Activated CD4-positive, alpha-beta T cell treated with anti-CD3 and anti-CD28 coated beads, Interleukin-2, amount 10 ng/mL, durations not matched to agents 24 days and 14 days (primary cell): Measurements from ENCODE around the gene DUS1L. TPM values are rescaled to one million over a fixed set of nuclear protein-coding genes. Genes with fewer than 3 reads are reported as not detected.

Experiments used
- DNase-seq: peaks from one replicate; pipeline ENCODE4 v3.0.0; 2022
- H3K27ac Mint-ChIP-seq: one replicate; pipeline ENCODE4 v1.8.0; 2022; ENCODE audit warnings: mild to moderate bottlenecking, mixed read lengths
- H3K27me3 Mint-ChIP-seq: one replicate; pipeline ENCODE4 v1.8.0; 2022; ENCODE audit warnings: mixed read lengths
- H3K36me3 Mint-ChIP-seq: one replicate; pipeline ENCODE4 v1.8.0; 2022; ENCODE audit warnings: low read depth, mild to moderate bottlenecking, mixed read lengths
- H3K4me1 Mint-ChIP-seq: one replicate; pipeline ENCODE4 v1.8.0; 2021; ENCODE audit warnings: mixed read lengths
- H3K4me3 Mint-ChIP-seq: one replicate; pipeline ENCODE4 v1.8.0; 2022; ENCODE audit warnings: mild to moderate bottlenecking, moderate library complexity, mixed read lengths
- H3K9me3 Mint-ChIP-seq: one replicate; pipeline ENCODE4 v1.8.0; 2021; ENCODE audit warnings: mixed read lengths
- intact Hi-C: fragments of 100-400 bp; cut with micrococcal nuclease; formaldehyde crosslinking; loops from one replicate; pipeline ENCODE4 v1.15.1; 2023
- total RNA-seq: library from RNA; stranded (reverse); gene quantifications from 2 replicates; pipeline ENCODE4 v1.2.3, GENCODE V29; 2022

The DUS1L gene
- total RNA-seq, 1 donor from 2014 or later, result 230 TPM

- Mint-ChIP-seq H3K4me1 (peaks cover 19% of the 10 kb centered on the region), H3K4me3 (peak overlapping the region; percentile 83), H3K36me3 (peaks cover 8% of the 10 kb centered on the region), H3K27me3 (peaks cover 2% of the 10 kb centered on the region), H3K27ac (peak overlapping the region; percentile 15), H3K9me3 (no peaks in the 10 kb centered on the region)
- intact Hi-C loops, result loop anchor here (2.0 kb wide), 2 partner anchors 15 to 59 kb away; partner anchors contain the start of genes ASPSCR1, GPS1 and RFNG
- no peak for DNase-seq
These were observed 29.5 kb downstream of the DUS1L start for GRCh38 chr17:82035956-82036633.

- Mint-ChIP-seq H3K4me3 (peak overlapping the region; percentile 83), H3K9me3 (no peaks in the 10 kb centered on the region), H3K27me3 (peaks cover 2% of the 10 kb centered on the region), H3K27ac (peak overlapping the region; percentile 65), H3K4me1 (peaks cover 19% of the 10 kb centered on the region), H3K36me3 (peaks cover 8% of the 10 kb centered on the region)
- intact Hi-C loops, result no loop called here
- no peak for DNase-seq
These were observed 30.1 kb downstream of the DUS1L start for GRCh38 chr17:82035488-82035887.

- Mint-ChIP-seq H3K36me3 (peaks cover 12% of the 10 kb centered on the region), H3K4me3 (peak overlapping the region; percentile 83), H3K4me1 (peaks cover 21% of the 10 kb centered on the region), H3K27me3 (no peaks in the 10 kb centered on the region), H3K27ac (no peak overlapping the region), H3K9me3 (no peaks in the 10 kb centered on the region)
- DNase-seq, result no peak
- intact Hi-C loops, result no loop called here
These were observed 31.1 kb downstream of the DUS1L start for GRCh38 chr17:82034371-82035011.

- DNase-seq, result no peak
- H3K4me1 Mint-ChIP-seq, result peaks cover 15% of the 10 kb centered on the region
- intact Hi-C loops, result no loop called here
- H3K36me3 Mint-ChIP-seq, result peaks cover 12% of the 10 kb centered on the region
- no peak overlapping the region for H3K27ac Mint-ChIP-seq
- H3K27me3 Mint-ChIP-seq, result no peaks in the 10 kb centered on the region
- peak overlapping the region; percentile 76 for H3K4me3 Mint-ChIP-seq
- no peaks in the 10 kb centered on the region for H3K9me3 Mint-ChIP-seq
These were observed 32.1 kb downstream of the DUS1L start for GRCh38 chr17:82033359-82034085.

- Mint-ChIP-seq H3K27me3 (no peaks in the 10 kb centered on the region), H3K4me3 (peak overlapping the region; percentile 57), H3K36me3 (peaks cover 15% of the 10 kb centered on the region), H3K4me1 (peaks cover 12% of the 10 kb centered on the region), H3K27ac (no peak overlapping the region), H3K9me3 (no peaks in the 10 kb centered on the region)
- intact Hi-C loops, result no loop called here
- DNase-seq, result peak; percentile 88
These were observed 33.5 kb downstream of the DUS1L start for GRCh38 chr17:82031885-82032627.

- DNase-seq, result peak; percentile 69
- no peaks in the 10 kb centered on the region for H3K27me3 Mint-ChIP-seq
- H3K4me1 Mint-ChIP-seq, result peaks cover 13% of the 10 kb centered on the region
- peaks cover 17% of the 10 kb centered on the region for H3K36me3 Mint-ChIP-seq
- H3K27ac Mint-ChIP-seq, result peak within 1 kb of the TSS; percentile 80
- peak within 1 kb of the TSS; percentile 87 for H3K4me3 Mint-ChIP-seq
- intact Hi-C loops, result no loop called here
- H3K9me3 Mint-ChIP-seq, result no peaks in the 10 kb centered on the region
These were observed 34.2 kb downstream of the DUS1L start, which contains the start of gene RAC3 for GRCh38 chr17:82031303-82031884. Gene RAC3 (plus strand): TSS chr17:82031678. CDS start chr17:82031762, 84 bp downstream.

- Mint-ChIP-seq H3K36me3 (peaks cover 18% of the 10 kb centered on the region), H3K4me1 (peaks cover 13% of the 10 kb centered on the region), H3K27me3 (no peaks in the 10 kb centered on the region), H3K4me3 (peak overlapping the region; percentile 87), H3K27ac (peak overlapping the region; percentile 80), H3K9me3 (no peaks in the 10 kb centered on the region)
- DNase-seq, result peak; percentile 97
- intact Hi-C loops, result loop anchor here (1.0 kb wide), 1 partner anchor 124 kb away; no protein-coding TSS in a partner anchor
These were observed 34.9 kb downstream of the DUS1L start for GRCh38 chr17:82030470-82031302.

GRCh38 chr17:82029990-82030469 is 35.6 kb downstream of the DUS1L start:
- Mint-ChIP-seq H3K27me3 (no peaks in the 10 kb centered on the region), H3K27ac (no peak overlapping the region), H3K4me3 (peak overlapping the region; percentile 87), H3K4me1 (peaks cover 8% of the 10 kb centered on the region), H3K36me3 (peaks cover 14% of the 10 kb centered on the region), H3K9me3 (no peaks in the 10 kb centered on the region)
- intact Hi-C loops, result loop anchor here (1.0 kb wide), 1 partner anchor 124 kb away; no protein-coding TSS in a partner anchor
- no peak for DNase-seq

GRCh38 chr17:82029391-82029790 is 36.2 kb downstream of the DUS1L start:
- intact Hi-C loops, result no loop called here
- H3K9me3 Mint-ChIP-seq, result no peaks in the 10 kb centered on the region
- DNase-seq, result peak; percentile 62
- peak overlapping the region; percentile 72 for H3K4me3 Mint-ChIP-seq
- no peaks in the 10 kb centered on the region for H3K27me3 Mint-ChIP-seq
- peaks cover 8% of the 10 kb centered on the region for H3K4me1 Mint-ChIP-seq
- H3K27ac Mint-ChIP-seq, result peak overlapping the region; percentile 41
- peaks cover 12% of the 10 kb centered on the region for H3K36me3 Mint-ChIP-seq

GRCh38 chr17:82028966-82029365 is 36.6 kb downstream of the DUS1L start:
- Mint-ChIP-seq H3K36me3 (peaks cover 12% of the 10 kb centered on the region), H3K4me3 (no peak overlapping the region), H3K4me1 (peaks cover 11% of the 10 kb centered on the region), H3K9me3 (no peaks in the 10 kb centered on the region), H3K27me3 (no peaks in the 10 kb centered on the region), H3K27ac (no peak overlapping the region)
- intact Hi-C loops, result no loop called here
- DNase-seq, result no peak

GRCh38 chr17:82028246-82028645 is 37.4 kb downstream of the DUS1L start:
- peaks cover 14% of the 10 kb centered on the region for H3K4me1 Mint-ChIP-seq
- no peaks in the 10 kb centered on the region for H3K27me3 Mint-ChIP-seq
- H3K4me3 Mint-ChIP-seq, result no peak overlapping the region
- H3K27ac Mint-ChIP-seq, result no peak overlapping the region
- intact Hi-C loops, result no loop called here
- H3K36me3 Mint-ChIP-seq, result peaks cover 12% of the 10 kb centered on the region
- H3K9me3 Mint-ChIP-seq, result no peaks in the 10 kb centered on the region
- no peak for DNase-seq

- Mint-ChIP-seq H3K4me3 (peak overlapping the region; percentile 18), H3K27me3 (no peaks in the 10 kb centered on the region), H3K9me3 (no peaks in the 10 kb centered on the region), H3K36me3 (peaks cover 13% of the 10 kb centered on the region), H3K4me1 (peaks cover 22% of the 10 kb centered on the region), H3K27ac (no peak overlapping the region)
- intact Hi-C loops, result no loop called here
- DNase-seq, result no peak
These were observed 40.0 kb downstream of the DUS1L start for GRCh38 chr17:82025401-82026107.
